A549 (cell line): Measurements from ENCODE around the gene CACNA1H. TPM values are rescaled to one million over a fixed set of nuclear protein-coding genes. Genes with fewer than 3 reads are reported as not detected.

ENCODE experiments used
- ATAC-seq, 2 experiments: fragments of 200-7000 bp in 1 of 2; fragments of >200 bp in 1 of 2; cut with Nextera tagmentation in 1 of 2; cut with Tn5 transposase in 1 of 2; 3 replicates each; pipeline versions ENCODE4 v1.8.0 to v1.9.1; 2018 to 2020; ENCODE audit warnings: mild to moderate bottlenecking in 1 of 2, moderate library complexity in 1 of 2
- CTCF ChIA-PET: fragments of 300-600 bp; sonication (Branson Sonifier 250); formaldehyde crosslinking; extraction: SDS; loops from one replicate; lab custom pipeline; 2021; ENCODE audit warnings: antibody characterized with exemption, inconsistent platforms; lab: Yijun Ruan, JAX
- POLR2A ChIA-PET: fragments of 350-600 bp; formaldehyde crosslinking; extraction: SDS; loops from one replicate; lab custom pipeline; 2021; ENCODE audit warnings: antibody characterized with exemption, inconsistent platforms; lab: Yijun Ruan, JAX
- DNase-seq, 2 experiments: peaks; one replicate each; pipeline versions ENCODE4 v3.0.0 to v3.0.0-alpha.2; 2011 to 2016; ENCODE audit warnings: low read depth in 1 of 2, low spot score in 1 of 2
- FAIRE-seq: peaks from 2 replicates; lab custom pipeline; 2011; peaks lifted over from hg19 to GRCh38; lab: Jason Lieb, UNC
- H3K27ac ChIP-seq, 2 experiments: fragments of >200 bp; sonication (Bioruptor Twin); formaldehyde crosslinking; 3 replicates each; pipeline ENCODE4 v1.5.1; 2016 to 2017
- H3K4me1 ChIP-seq: fragments of >200 bp; sonication (Bioruptor Twin); formaldehyde crosslinking; 3 replicates; pipeline ENCODE4 v1.6.1; 2016
- H3K4me2 ChIP-seq: fragments of >200 bp; sonication (Bioruptor Twin); formaldehyde crosslinking; 3 replicates; pipeline ENCODE4 v1.6.1; 2016
- H3K4me3 ChIP-seq: fragments of >200 bp; sonication (Bioruptor Twin); formaldehyde crosslinking; 3 replicates; pipeline ENCODE4 v1.5.1; 2016
- H3K9me3 ChIP-seq: fragments of >200 bp; sonication (Bioruptor Twin); formaldehyde crosslinking; 3 replicates; pipeline ENCODE4 v1.6.1; 2016
- BHLHE40 ChIP-seq: IDR thresholded peaks from 2 replicates; pipeline ENCODE4 v1.6.1; 2012; ENCODE audit warnings: low read depth, low read length, inconsistent platforms
- CBX2 ChIP-seq: fragments of 200-600 bp; sonication (generic); IDR thresholded peaks from 2 replicates; pipeline ENCODE4 v1.6.1; 2016; ENCODE audit warnings: low read depth, mild to moderate bottlenecking, borderline replicate concordance
- CHD2 ChIP-seq: fragments of 150-350 bp; IDR thresholded peaks from 2 replicates; pipeline ENCODE4 v1.6.1; 2014; ENCODE audit warnings: low read length; ENCODE audit not compliant: partially characterized antibody
- CHD4 ChIP-seq: fragments of 200-600 bp; sonication (generic); IDR thresholded peaks from 2 replicates; pipeline ENCODE4 v1.6.1; 2016; ENCODE audit warnings: antibody characterized with exemption, mild to moderate bottlenecking, borderline replicate concordance
- EHMT2 ChIP-seq: fragments of 200-600 bp; sonication (generic); IDR thresholded peaks from 2 replicates; pipeline ENCODE4 v1.6.1; 2016; ENCODE audit warnings: antibody characterized with exemption, low read depth, mild to moderate bottlenecking, moderate library complexity
- EP300 ChIP-seq, 2 experiments: fragments of >200 bp; sonication (Bioruptor Twin); formaldehyde crosslinking; IDR thresholded peaks; 2 replicates in 1 of 2; 3 replicates in 1 of 2; pipeline ENCODE4 v1.6.1; 2016 to 2017
- ESRRA ChIP-seq: fragments of 150-350 bp; IDR thresholded peaks from 2 replicates; pipeline ENCODE4 v1.6.1; 2014; ENCODE audit warnings: mild to moderate bottlenecking, low read length, borderline replicate concordance
- FOXS1 ChIP-seq: fragments of 250-450 bp; sonication (Bioruptor Pico); IDR thresholded peaks from 2 replicates; pipeline ENCODE4 v1.5.0; 2020; ENCODE audit warnings: mild to moderate bottlenecking, moderate library complexity
- HEYL ChIP-seq: fragments of 250-450 bp; sonication (Bioruptor Pico); IDR thresholded peaks from 2 replicates; pipeline ENCODE4 v1.8.0; 2021; ENCODE audit warnings: mild to moderate bottlenecking, moderate library complexity
- HOXB5 ChIP-seq: fragments of 250-450 bp; sonication (Bioruptor Pico); IDR thresholded peaks from 2 replicates; pipeline ENCODE4 v1.5.0; 2020; ENCODE audit warnings: mild to moderate bottlenecking, moderate library complexity
- JUN ChIP-seq, 2 experiments: fragments of >200 bp; sonication (Bioruptor Twin); formaldehyde crosslinking; IDR thresholded peaks; 2 replicates in 1 of 2; 3 replicates in 1 of 2; pipeline ENCODE4 v1.6.1; 2016 to 2017
- JUNB ChIP-seq: fragments of >200 bp; sonication (Bioruptor Twin); formaldehyde crosslinking; IDR thresholded peaks from 2 replicates; pipeline ENCODE4 v1.6.1; 2016
- KDM1A ChIP-seq: fragments of 200-600 bp; sonication (generic); IDR thresholded peaks from 2 replicates; pipeline ENCODE4 v1.6.1; 2016; ENCODE audit warnings: low read depth, mild to moderate bottlenecking
- MAZ ChIP-seq: fragments of 150-350 bp; IDR thresholded peaks from 2 replicates; pipeline ENCODE4 v1.6.1; 2014; ENCODE audit warnings: antibody characterized with exemption, low read depth, low read length, borderline replicate concordance
- NPAS2 ChIP-seq: fragments of 250-450 bp; sonication (Bioruptor Pico); IDR thresholded peaks from 2 replicates; pipeline ENCODE4 v1.8.0; 2022; ENCODE audit warnings: mild to moderate bottlenecking, moderate library complexity, borderline replicate concordance
- PHF8 ChIP-seq: fragments of 200-600 bp; sonication (generic); IDR thresholded peaks from 2 replicates; pipeline ENCODE4 v1.6.1; 2016; ENCODE audit warnings: low read depth, mild to moderate bottlenecking, antibody characterized with exemption, moderate library complexity, borderline replicate concordance
- POLR2A ChIP-seq: IDR thresholded peaks from 2 replicates; pipeline ENCODE4 v1.6.1; 2012; ENCODE audit warnings: mild to moderate bottlenecking, low read length
- RARB ChIP-seq: fragments of 250-450 bp; sonication (Bioruptor Pico); IDR thresholded peaks from 2 replicates; pipeline ENCODE4 v1.8.0; 2021; ENCODE audit warnings: mild to moderate bottlenecking, moderate library complexity
- RCOR1 ChIP-seq: fragments of 150-350 bp; IDR thresholded peaks from 2 replicates; pipeline ENCODE4 v1.6.1; 2014; ENCODE audit warnings: antibody characterized with exemption, low read length, low read depth
- ZFP36 ChIP-seq: fragments of 450-650 bp; IDR thresholded peaks from 2 replicates; pipeline ENCODE4 v1.6.1; 2014; ENCODE audit warnings: borderline replicate concordance; ENCODE audit not compliant: partially characterized antibody
- WGBS: methylation state at CpG from one replicate; pipeline ENCODE4 v1.1.6; 2017; ENCODE audit errors: missing lambda C conversion rate; 5-methylcytosine and 5-hydroxymethylcytosine counted together
- polyA plus RNA-seq, 4 experiments: library from polyadenylated mRNA; depleted of rRNA in 3 of 4; stranded (reverse); fragments of >200 nt; fragmentation: RNase III in 1 of 4; extraction: RNeasy Plus Mini Kit Qiagen cat#74134 plus additional on column Dnase treatment in 1 of 4; gene quantifications; 2 replicates in 3 of 4; 3 replicates in 1 of 4; pipeline ENCODE4 v1.2.3, GENCODE V29; 2011 to 2017
- TF ChIP-seq, protein P1 (sequence below): fragments of 250-450 bp; sonication (Bioruptor Pico); IDR thresholded peaks from 2 replicates; pipeline ENCODE4 v1.5.0; 2020; ENCODE audit warnings: low read depth, mild to moderate bottlenecking, moderate library complexity
- TF ChIP-seq, protein P2 (sequence below): IDR thresholded peaks from 2 replicates; pipeline ENCODE4 v1.6.1; 2012; ENCODE audit warnings: low read depth, borderline replicate concordance
- TF ChIP-seq, protein P3 (sequence below): IDR thresholded peaks from 2 replicates; pipeline ENCODE4 v1.6.1; 2012
- TF ChIP-seq, protein P4 (sequence below): fragments of >200 bp; sonication (Bioruptor Twin); formaldehyde crosslinking; IDR thresholded peaks from 3 replicates; pipeline ENCODE4 v1.5.1; 2016

The CACNA1H gene
- polyA plus RNA-seq, 2 of the 4 experiments (the other 2 are of a cell fraction), result 7.2 to 15.8 TPM

DNA sequence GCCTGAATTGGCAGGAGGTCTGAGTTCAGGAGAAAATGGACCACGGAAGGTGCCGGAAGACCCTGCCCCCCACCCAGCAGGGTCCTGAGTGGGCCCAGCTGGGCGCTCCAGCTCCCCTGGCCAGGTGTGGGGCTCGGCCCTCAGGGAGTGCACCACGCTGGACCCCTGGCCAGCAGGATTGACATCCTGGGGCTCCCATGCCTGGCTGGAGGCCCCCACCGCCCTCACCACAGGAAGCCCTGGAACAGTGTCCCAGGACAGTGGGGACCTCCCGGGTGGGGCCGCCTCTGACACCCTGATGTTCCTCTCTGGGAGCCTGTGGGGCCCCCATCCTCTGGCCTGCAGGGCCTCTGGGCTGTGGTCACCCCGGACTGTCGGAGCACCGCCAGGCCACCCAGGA is 28.1 kb upstream of the CACNA1H start:
- WGBS, result 100% methylated on average over 3 of the region's 11 CpGs
- Histone ChIP-seq H3K4me1 (no peaks in the 10 kb centered on the region), H3K9me3 (no peaks in the 10 kb centered on the region), H3K27ac (no peak overlapping the region), H3K4me3 (no peak overlapping the region), H3K4me2 (no peak overlapping the region)
- ATAC-seq, result no peak
- ChIA-PET POLR2A (no interaction called here), CTCF (interaction anchor here (0.9 to 4.0 kb wide), 5 partner anchors 16 to 69 kb away, joined by 3 to 15 read pairs (median 4); no protein-coding TSS in a partner anchor)
- no peak for FAIRE-seq
- DNase-seq, result no peak
- TF ChIP-seq PHF8 (no peak), BHLHE40 (no peak), ESRRA (no peak), ZFP36 (no peak), FOXS1 (CRISPR knock-in tag) (no peak)
- TF ChIP-seq, all 56 proteins: peak for 0

DNA sequence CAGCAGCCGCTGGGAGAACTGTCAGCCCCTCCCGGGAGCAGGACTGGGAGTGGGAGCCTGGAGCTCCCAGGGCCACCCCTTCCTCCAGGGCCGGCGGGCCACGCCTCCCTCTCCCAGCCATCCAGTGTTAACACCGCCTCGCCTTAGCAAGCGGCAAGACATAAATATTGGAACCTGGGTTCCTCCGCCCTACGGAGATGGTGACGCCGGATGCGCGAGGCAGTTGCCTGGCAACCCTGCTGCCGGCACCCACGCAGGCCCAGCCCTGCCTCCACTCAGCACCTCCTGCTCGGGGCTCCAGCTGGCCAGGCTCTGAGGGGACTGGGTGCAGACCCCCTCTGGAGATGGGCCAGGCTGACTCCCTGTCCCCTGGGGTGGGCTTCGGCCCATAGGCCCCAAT is 27.4 kb upstream of the CACNA1H start:
- H3K4me1 ChIP-seq, result no peaks in the 10 kb centered on the region
- WGBS, result 60% methylated on average over 1 of the region's 18 CpGs
- H3K4me3 ChIP-seq, result no peak overlapping the region
- POLR2A ChIA-PET, result no interaction called here
- DNase-seq, result peak in 1 of 2 experiments; percentile 66
- no peaks in the 10 kb centered on the region for H3K9me3 ChIP-seq
- H3K4me2 ChIP-seq, result no peak overlapping the region
- ATAC-seq, result peak; percentile 22 to 77; a peak in 3 of 6 replicates
- no peak for TF ChIP-seq MAZ
- TF ChIP-seq JUNB, result no peak
- TF ChIP-seq EP300 (IDR thresholded peaks at IDR 0.05), result no peak
- no peak for TF ChIP-seq JUN (IDR thresholded peaks at IDR 0.05)
- TF ChIP-seq, protein P1, sequence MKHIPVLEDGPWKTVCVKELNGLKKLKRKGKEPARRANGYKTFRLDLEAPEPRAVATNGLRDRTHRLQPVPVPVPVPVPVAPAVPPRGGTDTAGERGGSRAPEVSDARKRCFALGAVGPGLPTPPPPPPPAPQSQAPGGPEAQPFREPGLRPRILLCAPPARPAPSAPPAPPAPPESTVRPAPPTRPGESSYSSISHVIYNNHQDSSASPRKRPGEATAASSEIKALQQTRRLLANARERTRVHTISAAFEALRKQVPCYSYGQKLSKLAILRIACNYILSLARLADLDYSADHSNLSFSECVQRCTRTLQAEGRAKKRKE (CRISPR knock-in tag), result no peak
- no peak for TF ChIP-seq CHD2
- no peak for TF ChIP-seq HOXB5 (CRISPR knock-in tag)
- no peak for TF ChIP-seq ZFP36
- no peak for TF ChIP-seq FOXS1 (CRISPR knock-in tag)
- no peak for TF ChIP-seq KDM1A
- TF ChIP-seq CBX2, result no peak
- no peak for TF ChIP-seq CHD4
- no peak for TF ChIP-seq HEYL (CRISPR knock-in tag)
- TF ChIP-seq POLR2A, result no peak
- TF ChIP-seq, all 56 proteins: peak for 0
- no peak overlapping the region for H3K27ac ChIP-seq
- FAIRE-seq, result no peak
- CTCF ChIA-PET, result interaction anchor here (1.0 to 4.0 kb wide), 3 partner anchors 17 to 69 kb away, joined by 4 to 15 read pairs (median 4); no protein-coding TSS in a partner anchor

DNA sequence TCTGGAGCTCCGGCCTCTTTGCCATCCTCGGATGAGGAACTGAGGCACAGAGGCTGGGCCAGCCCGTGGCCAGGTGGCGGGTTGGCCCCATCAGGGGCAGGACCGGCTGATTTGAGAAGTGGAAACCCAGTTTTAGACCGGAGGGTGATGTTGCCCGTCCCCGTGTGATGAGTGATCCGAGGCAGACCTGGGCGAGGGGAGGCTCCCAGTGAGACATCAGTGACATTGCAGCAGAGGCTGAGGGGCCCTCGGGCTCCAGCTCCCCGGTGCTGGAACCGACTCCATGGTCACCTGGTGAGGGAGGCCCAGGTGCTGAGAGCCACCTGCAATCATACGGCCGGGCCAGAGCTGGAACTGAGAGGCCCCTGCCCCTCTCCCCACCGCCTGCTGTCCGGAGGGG is 26.9 kb upstream of the CACNA1H start:
- no peaks in the 10 kb centered on the region for H3K9me3 ChIP-seq
- DNase-seq (no peak), FAIRE-seq (no peak), ATAC-seq (peak in 1 of 2 experiments; percentile 13; a peak in 2 of 6 replicates)
- ChIA-PET CTCF (interaction anchor here (1.8 to 4.0 kb wide), 2 partner anchors 26 to 69 kb away, joined by 4 to 15 read pairs; no protein-coding TSS in a partner anchor), POLR2A (no interaction called here)
- H3K27ac ChIP-seq, result no peak overlapping the region
- no peak overlapping the region for H3K4me2 ChIP-seq
- no peak overlapping the region for H3K4me3 ChIP-seq
- 51% methylated on average over 9 of the region's 17 CpGs for WGBS
- no peaks in the 10 kb centered on the region for H3K4me1 ChIP-seq
- TF ChIP-seq RARB (CRISPR knock-in tag), result no peak
- TF ChIP-seq EHMT2, result no peak
- TF ChIP-seq, protein P2, sequence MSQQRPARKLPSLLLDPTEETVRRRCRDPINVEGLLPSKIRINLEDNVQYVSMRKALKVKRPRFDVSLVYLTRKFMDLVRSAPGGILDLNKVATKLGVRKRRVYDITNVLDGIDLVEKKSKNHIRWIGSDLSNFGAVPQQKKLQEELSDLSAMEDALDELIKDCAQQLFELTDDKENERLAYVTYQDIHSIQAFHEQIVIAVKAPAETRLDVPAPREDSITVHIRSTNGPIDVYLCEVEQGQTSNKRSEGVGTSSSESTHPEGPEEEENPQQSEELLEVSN, result no peak
- no peak for TF ChIP-seq CHD4
- TF ChIP-seq, protein P3, sequence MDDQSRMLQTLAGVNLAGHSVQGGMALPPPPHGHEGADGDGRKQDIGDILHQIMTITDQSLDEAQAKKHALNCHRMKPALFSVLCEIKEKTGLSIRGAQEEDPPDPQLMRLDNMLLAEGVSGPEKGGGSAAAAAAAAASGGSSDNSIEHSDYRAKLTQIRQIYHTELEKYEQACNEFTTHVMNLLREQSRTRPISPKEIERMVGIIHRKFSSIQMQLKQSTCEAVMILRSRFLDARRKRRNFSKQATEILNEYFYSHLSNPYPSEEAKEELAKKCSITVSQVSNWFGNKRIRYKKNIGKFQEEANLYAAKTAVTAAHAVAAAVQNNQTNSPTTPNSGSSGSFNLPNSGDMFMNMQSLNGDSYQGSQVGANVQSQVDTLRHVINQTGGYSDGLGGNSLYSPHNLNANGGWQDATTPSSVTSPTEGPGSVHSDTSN, result no peak
- TF ChIP-seq, protein P4, sequence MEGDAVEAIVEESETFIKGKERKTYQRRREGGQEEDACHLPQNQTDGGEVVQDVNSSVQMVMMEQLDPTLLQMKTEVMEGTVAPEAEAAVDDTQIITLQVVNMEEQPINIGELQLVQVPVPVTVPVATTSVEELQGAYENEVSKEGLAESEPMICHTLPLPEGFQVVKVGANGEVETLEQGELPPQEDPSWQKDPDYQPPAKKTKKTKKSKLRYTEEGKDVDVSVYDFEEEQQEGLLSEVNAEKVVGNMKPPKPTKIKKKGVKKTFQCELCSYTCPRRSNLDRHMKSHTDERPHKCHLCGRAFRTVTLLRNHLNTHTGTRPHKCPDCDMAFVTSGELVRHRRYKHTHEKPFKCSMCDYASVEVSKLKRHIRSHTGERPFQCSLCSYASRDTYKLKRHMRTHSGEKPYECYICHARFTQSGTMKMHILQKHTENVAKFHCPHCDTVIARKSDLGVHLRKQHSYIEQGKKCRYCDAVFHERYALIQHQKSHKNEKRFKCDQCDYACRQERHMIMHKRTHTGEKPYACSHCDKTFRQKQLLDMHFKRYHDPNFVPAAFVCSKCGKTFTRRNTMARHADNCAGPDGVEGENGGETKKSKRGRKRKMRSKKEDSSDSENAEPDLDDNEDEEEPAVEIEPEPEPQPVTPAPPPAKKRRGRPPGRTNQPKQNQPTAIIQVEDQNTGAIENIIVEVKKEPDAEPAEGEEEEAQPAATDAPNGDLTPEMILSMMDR, result no peak
- no peak for TF ChIP-seq RCOR1
- TF ChIP-seq NPAS2 (CRISPR knock-in tag), result no peak
